ENCODE results near the gene IGLON5.

The IGLON5 gene

GRCh38 chr19:51364200-51365106 lies 53.0 kb downstream of the IGLON5 start:
- DNase-seq (ENCODE audit: low read depth, low spot score), result no peak

- no peak for DNase-seq (ENCODE audit: low read depth, low spot score)
These were observed 53.9 kb downstream of the IGLON5 start for GRCh38 chr19:51365211-51365964.

DNA sequence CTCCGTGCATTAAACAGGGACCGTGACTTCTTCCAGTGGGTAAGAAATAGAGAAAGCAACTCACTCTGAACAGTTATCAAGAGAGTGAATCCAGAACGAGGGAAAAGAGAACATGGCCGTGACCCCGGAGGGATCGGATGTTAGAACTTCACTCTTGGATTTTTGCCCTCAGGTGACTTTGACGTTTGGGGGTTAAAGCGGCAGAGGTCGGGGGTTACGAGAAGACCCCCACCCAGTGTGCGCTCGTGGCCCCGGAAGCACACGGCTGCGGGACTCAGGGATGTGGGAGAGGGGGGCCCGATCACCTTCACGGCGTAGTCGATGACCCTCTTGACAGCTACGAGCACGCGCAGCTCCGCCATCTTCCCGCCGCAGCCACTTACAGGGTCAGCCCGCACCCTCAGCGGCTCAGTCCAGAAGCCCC lies 54.5 kb downstream of the IGLON5 start, which contains the start of gene ETFB:
Gene ETFB, minus strand, starts transcription at position 424 of the 424 bp plus-strand sequence. Its CDS starts 62 bp downstream, at position 362.
- no peak for DNase-seq (ENCODE audit: low read depth, low spot score)

GRCh38 chr19:51366389-51367254 lies 55.2 kb downstream of the IGLON5 start:
- DNase-seq (ENCODE audit: low read depth, low spot score), result peak; percentile 94

DNA sequence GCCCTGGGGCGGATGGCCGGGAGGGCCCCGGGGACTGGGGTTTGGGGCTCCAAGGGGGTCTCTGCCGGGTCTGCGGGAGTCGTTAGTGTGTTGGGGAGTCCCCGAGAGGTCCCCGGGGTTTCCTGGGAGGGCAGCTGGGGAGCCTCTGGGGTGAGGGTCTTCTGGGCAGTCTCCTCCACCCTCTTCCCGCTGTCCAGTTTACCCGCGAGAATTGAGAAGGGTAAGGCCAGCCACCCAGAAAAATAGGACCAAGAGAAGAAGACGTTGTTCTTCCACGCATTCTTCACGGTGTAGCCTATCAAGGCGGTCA lies 55.8 kb downstream of the IGLON5 start:
- no peak for DNase-seq (ENCODE audit: low read depth, low spot score)

GRCh38 chr19:51367565-51368365 lies 56.3 kb downstream of the IGLON5 start:
- DNase-seq (ENCODE audit: low read depth, low spot score), result peak; percentile 97

DNA sequence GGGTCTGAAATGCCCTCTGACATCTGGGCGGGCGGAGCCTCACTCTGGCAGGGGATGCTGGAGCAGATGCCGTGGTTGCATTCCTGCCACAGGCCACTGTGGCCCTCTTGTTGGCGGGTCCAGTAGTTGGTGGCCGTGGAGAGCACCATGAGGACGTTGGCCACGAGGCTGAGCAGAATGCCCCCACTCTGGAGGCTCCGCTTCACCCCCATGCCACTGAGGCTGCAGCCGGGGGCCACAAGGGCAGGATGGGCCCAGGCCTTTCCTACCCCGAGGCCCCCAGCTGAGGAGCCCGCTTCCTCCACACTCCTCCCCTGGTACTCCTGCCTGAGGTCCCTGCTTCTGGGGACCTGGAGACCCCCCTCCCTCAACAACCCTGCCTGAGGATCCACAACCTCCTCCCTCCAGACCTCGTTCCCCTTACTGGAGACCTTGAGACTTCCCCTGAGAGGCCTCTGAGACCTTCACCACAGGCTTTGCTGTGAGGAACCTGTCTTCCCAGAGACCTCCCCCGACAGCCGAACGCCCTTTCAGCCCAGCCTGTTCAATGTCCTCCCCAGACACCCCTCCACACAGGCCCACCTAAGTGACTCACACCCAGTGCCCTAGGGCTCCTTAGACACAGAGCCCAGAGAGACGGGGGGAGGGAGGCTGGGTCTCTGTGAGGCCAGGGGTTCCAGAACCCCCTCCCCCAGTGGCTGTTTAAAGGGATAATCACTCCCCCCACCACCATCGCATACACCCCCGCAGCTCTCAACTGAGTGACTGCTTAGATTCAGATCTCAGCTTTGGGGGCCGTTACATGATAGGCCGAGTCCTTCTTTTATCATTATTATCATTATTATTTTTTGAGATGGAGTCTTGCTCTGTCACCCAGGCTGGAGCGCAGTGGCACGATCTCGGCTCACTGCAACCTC lies 57.2 kb downstream of the IGLON5 start, which contains the start of gene CLDND2:
Gene CLDND2, minus strand, starts transcription at position 638 of the 917 bp plus-strand sequence. Its CDS starts 426 bp downstream, at position 212.
- no peak for DNase-seq (ENCODE audit: low read depth, low spot score)

DNA sequence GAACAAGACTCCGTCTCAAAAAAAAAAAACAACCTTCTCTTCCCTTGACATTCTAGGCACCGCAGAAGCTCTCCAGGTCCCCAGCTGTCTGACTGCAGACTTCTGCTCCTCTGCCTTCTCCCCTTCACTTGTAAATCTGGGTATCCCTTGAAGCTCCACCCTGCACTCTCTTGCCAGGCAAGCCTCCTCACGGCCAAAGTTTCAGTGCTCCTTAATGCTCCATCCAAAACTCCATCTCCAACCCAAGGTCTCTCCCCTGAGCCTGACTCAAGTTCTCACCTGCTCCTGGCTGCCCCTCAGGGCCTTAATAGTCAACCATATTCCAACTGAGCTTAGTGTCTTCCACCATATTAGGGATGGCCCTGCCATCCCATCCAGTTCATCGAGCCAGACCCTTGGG lies 58.8 kb downstream of the IGLON5 start:
- no peak for DNase-seq (ENCODE audit: low read depth, low spot score)

GRCh38 chr19:51371186-51371690 lies 59.8 kb downstream of the IGLON5 start:
- no peak for DNase-seq (ENCODE audit: low read depth, low spot score)

DNA sequence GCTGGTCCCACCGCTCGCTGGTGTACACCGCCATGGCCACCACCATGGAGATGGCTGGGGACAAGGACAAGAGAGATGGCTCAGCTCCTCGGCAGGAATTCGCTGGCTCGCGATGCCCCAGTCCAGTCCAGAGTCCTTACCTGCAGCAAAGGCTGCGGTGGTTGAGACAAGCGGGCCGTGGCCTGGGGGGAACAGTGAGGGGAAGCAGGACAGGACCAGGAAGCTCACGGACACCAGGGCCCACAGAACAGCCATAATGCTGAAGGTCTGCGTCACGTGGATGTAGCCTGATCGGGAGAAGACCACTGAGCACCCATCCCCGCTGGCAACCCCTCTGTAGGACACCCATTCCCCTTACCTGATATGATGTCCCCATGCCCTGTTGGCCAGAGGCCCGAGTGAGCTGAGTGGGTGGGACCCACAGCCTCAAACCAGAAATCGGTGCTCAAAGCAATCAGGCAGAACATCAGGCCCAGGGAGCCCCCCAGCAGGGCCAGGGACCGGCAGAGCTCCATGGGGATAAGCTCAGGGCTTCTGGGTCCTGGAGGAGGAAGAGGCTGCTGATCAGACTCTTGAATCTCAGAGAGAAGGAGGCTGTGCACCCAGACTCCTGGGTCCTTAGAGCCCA lies 60.7 kb downstream of the IGLON5 start:
- no peak for DNase-seq (ENCODE audit: low read depth, low spot score)

DNA sequence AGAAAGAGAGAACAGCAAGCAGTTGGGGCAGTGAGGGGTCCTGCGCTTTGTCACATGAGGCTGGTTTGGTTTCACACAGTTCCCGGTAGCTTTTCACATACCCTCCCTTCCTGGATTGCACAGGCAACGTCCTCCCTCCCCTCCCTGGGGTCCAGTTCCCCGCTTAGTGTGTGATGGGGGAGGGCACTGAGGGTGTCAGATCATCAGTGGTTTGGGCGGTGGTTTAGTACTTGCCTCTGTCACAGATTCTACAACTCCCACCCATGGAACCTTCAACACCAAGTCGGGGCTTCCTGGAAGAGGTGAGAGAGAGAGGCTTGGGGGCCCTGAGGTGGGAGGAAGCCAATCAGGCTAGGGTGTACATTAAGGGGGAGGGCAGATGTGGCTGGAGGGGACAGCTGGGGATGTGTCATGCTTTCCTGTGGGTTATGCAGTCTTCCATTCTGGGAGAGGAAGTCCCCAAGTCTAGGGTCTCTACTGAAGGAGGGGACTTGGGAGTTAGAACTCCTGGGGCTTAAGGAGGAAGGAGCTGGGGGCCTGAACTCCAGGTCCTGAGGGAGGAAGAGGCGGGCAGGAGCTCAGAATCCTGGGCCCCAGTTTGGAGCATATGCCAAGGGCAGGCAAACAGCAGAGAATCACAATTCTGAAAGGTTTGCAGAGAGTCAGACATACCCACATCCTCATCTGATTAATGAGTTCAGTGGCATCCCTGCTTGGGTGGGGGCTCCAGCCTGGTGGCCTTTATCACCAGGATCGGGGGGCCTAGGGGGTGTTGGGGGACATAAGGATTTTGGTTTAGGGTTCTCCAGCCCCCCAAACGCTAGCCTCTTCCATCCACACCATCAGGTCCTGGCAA lies 61.4 kb downstream of the IGLON5 start, which contains the start of gene NKG7:
Gene NKG7, minus strand, starts transcription at position 6 of the 856 bp plus-strand sequence. CDS start 119 bp downstream, outside the sequence.
- no peak for DNase-seq (ENCODE audit: low read depth, low spot score)

DNA sequence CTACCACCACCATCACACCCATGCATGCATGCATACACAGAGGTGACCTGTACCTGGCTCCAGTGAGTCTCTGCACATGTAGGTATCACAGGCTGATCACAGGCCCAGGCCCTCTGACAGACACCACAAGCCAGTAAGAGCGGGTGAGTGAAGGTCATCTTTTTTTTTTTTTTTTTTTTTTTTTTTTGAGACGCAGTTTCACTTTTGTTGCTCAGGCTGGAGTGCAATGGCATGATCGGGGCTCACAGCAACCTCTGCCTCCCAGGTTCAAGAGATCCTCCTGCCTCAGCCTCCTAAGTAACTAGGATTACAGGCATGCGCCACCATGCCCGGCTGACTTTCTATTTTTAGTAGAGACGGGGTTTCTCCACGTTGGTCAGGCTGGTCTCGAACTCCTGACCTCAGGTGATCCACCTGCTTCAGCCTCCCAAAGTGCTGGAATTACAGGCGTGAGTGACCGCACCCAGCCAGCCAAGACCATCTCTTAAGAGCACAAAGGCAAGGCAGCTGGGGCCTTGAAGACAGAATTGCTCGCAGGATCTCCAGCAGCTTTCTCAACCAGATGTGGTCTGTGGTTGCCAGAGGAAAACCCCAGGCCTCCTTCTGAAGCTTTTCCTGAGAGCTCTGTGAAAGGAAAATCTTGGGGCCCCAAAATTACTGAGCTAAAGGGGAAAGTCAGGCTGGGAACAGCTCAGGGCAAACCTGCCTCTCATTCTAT lies 64.2 kb downstream of the IGLON5 start:
- no peak for DNase-seq (ENCODE audit: low read depth, low spot score)

GRCh38 chr19:51377422-51377821 lies 66.0 kb downstream of the IGLON5 start:
- no peak for DNase-seq (ENCODE audit: low read depth, low spot score)

DNA sequence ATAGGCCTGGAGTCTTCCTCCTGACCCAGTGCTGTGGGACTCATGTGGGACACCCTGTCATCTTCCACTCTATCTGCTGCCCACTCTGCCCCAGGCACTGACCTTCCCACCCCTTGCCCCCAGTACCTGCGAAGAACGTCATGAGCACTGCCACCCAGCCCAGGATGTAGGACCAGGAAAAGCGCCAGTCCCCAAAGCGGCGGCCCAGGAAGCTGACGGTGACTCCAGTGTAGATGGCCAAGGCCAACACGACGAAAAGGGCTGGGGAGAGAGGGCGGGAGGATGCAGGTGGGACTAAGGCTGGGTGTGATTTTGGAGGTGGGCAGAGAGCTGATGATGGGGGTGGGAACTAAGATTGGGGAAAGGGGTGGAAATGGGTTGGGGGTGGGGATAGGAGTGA lies 68.9 kb downstream of the IGLON5 start:
- no peak for DNase-seq (ENCODE audit: low read depth, low spot score)

All from smooth muscle cell of the brain vasculature (primary cell).